H54 (cell line): ENCODE results near the gene HDAC4.

Source experiments
- DNase-seq: peaks from one replicate; pipeline ENCODE4 v3.0.0; 2011; ENCODE audit warnings: low spot score, mixed read lengths; ENCODE audit not compliant: insufficient read length
- FAIRE-seq: peaks from 3 replicates; lab custom pipeline; 2011; peaks lifted over from hg19 to GRCh38; lab: Jason Lieb, UNC
- POLR2A ChIP-seq: IDR thresholded peaks from 2 replicates; pipeline ENCODE4 v1.6.1; 2011; ENCODE audit warnings: low read depth, mild to moderate bottlenecking, low read length

HDAC4 gene

DNA sequence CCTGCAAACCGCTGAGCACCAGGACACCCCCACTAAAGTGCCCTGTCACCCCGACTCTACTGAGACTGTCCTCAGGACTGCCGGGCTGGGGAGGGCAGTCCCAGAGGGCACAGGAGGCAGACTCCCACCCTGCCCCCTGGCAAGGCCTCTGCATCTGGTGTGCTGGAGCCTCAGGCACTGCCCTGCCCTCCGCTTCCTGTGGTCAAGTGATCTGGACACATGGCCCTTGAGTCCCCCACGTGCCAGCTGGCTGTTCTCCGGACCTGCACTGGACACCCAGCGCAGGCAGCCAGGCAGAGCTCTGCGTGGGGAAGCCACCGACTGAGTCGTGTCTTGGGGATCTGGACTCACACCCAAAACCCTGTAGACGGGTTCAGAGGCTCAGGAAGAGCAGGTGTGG, 335.3 kb downstream of the HDAC4 start:
- TF ChIP-seq POLR2A: no peak
- no peak for FAIRE-seq

DNA sequence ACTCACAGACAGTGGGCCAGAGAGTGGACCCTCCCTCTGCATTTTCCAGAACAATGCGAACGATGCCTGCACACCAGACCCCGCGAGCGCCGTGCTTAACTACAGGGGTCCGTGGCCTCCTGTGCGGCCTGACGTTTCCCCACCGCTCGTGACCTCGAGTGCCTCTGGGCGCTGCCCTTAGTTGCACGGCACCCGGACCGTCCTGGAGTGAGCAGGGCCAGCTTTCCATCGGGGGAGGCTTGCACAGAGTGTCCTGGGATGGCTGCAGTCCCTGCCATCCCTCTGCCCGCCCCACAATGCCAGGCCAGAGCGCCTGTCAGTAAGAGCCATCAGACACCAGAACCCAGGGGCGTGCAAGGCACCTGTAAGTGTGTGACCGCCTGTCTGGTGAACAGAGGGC, 335.9 kb downstream of the HDAC4 start:
- no peak for TF ChIP-seq POLR2A
- FAIRE-seq: no peak
- no peak for DNase-seq

More for the DNA sequence above, 335.3 kb downstream of the HDAC4 start:
- DNase-seq: no peak

DNA sequence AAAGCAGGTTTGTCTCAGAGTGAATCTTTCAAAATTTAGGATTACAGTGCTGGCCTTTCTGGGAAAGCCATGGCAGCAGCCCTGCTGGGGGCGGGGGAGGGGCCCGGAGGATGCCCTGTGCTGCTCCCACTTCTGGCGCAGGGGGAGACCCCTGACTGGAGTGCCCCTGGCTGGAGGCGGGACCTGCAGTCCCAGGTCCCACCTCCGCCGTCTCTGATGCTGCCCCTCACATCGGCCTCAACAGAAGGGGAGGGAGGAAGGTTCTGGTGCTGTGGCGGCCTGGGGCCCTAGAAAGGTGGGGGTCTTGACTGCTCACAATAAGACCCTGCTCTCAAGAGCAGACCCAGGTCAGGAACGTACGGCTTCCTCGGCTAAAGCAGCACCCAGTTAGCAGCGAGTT, 336.6 kb downstream of the HDAC4 start:
- no peak for TF ChIP-seq POLR2A
- DNase-seq: no peak
- no peak for FAIRE-seq

DNA sequence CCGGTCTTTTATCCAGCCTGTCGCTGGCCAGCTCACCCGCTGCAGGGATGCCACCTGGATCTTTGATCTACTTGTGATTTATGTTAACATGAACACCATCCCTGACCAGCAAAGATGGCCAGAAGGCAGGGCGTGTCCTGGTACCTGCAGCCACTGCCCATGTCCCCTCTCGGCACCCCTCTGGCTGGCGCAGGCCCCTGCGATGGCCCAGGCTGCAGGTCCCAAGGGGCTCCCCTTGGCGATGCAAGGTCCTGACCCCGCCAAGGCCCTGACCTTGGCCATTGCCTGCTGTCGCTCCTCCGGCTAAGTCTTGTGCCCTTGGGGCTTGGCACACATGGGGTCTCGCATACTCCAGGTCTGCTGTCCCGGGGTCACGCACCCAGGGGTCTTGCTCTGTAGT, 338.1 kb downstream of the HDAC4 start:
- FAIRE-seq (no peak), DNase-seq (no peak)

DNA sequence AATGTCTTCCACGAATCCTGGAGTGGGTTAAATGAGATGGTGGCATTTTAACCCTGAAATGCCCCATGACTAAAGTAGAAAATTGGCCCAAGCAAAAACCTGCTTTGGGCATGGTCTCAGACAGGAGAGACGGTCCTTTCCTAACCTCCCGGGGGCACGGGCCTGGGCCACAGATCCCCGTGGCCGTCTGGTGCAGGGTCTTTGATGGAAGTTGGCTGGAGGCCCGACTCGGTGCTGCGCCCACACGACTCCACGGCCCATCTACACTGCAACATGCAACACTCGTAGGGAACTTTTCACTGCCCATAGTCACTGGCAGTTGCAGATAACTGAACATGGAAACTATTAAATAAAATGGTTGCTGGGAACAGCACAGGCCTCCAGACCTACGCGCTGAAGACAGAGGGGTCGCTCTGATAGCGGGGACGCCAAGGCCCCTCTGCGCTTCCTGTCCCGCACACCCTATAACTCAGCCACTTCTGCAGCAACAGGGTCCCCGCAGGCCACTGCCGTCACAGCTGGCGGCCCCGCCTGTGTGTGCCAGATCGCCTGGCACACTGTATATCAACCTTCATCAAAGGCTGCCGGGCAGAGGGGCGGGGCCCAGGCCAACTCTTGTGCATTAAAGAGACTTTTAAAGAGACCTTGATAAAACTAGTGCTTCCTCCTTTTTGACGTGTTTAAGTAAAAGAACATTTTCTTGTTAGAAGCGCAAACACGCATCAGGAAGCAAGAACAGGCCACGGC, 338.8 kb downstream of the HDAC4 start:
- TF ChIP-seq POLR2A: no peak
- FAIRE-seq (no peak), DNase-seq (no peak)

More for the DNA sequence above, 338.1 kb downstream of the HDAC4 start:
- TF ChIP-seq POLR2A: no peak

DNA sequence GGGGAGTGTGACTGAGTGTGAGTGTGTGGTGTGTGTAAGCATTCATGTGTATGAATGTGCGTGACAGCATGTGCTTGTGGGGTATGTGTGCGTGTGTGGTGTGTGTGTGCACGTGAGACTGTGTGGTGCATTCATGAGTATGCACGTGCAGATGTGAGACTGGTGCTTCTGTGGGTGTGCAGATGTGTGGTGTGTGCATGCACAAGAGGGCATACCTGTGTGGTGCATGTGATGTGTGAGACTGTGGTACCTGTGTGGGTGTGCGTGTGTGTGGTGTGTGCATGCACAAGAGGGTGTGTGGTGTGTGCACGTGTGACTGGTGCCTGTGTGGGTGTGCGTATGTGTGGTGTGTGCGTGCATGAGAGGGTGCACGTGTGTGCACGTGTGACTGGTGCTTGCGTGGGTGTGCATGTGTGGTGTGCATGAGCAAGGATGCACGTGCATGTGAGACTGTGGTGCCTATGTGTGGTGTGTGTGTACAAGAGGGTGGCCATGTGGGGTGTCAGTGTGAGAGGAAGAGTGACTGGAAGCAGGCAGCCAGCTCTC, 339.6 kb downstream of the HDAC4 start:
- DNase-seq (no peak), FAIRE-seq (no peak)
- TF ChIP-seq POLR2A: no peak

DNA sequence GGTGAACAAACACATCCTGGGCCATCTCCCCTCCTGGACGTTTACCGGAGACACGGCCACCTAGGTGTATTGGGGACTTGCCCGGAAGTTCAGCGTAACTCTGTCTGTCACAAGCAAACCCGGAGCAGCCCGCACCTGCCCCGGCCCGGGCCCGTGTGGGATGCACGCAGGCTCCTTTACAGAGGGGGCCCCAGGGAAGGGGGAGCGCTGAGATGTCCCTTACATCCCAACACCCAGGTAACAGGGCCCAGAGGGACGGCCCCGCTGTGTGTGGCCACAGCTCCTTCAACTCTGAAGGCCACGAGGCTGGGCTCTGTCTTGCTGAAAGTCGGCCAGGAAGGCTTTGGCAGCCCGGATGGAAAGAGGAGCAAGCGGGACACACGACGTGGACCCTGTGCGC, 340.1 kb downstream of the HDAC4 start:
- no peak for FAIRE-seq
- DNase-seq: no peak
- TF ChIP-seq POLR2A: no peak

DNA sequence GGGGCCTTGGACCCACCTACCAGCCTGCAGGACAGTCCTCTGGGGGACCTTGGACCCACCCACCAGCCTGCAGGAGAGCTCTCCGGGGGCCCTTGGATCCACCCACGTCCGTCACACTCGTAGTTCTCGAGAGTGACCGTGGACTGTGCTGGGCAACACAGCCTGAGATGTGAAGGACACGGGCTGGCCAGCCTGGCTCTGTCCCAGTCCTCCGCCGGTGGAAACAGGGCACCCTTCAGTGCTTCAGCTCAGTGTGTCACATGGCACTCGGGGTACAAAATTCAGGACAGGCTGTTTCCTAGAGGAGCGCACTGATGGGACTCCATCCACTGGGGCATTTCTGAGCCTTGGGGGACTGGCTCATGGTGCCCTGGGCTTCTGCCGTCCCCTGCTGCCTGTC, 341.0 kb downstream of the HDAC4 start:
- DNase-seq (no peak), FAIRE-seq (no peak)
- no peak for TF ChIP-seq POLR2A

DNA sequence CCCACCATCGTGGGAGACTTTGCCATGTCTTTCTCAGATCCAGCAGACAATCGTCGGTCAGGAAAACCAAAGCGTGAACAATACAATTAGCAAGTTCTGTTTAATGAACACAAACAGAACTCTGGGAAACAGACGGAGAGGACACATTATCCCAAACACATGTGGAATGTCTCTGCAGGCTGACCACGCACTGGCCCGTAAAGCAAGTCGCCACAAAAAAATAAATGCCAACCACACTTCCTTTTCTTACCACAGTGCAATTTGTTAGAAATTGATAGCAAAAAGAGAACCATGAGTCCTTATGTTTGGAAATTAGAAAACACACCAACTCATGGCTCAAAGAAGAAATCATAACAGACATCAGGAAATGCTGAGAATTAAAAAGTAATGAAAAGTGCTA, 342.1 kb downstream of the HDAC4 start:
- no peak for TF ChIP-seq POLR2A
- FAIRE-seq (no peak), DNase-seq (no peak)

DNA sequence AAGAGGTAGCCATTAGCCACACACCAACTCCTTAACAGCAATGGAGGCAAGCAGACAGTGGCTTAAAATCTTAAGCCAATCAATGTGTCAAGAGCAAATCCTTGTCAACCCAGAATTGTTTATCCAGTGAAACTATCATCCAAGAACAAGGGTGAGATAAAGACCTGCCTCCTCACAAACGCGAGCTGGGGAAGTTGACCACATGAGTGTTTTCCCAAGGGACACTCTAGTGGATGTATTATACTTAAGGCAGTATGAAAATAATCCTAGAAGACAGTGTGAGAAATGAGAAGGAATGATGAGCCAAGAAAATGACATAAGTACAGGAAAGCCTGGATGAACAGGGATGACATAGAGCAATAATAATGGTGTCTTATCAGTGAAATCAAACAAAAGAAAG, 343.3 kb downstream of the HDAC4 start:
- TF ChIP-seq POLR2A: no peak
- DNase-seq (no peak), FAIRE-seq (no peak)

DNA sequence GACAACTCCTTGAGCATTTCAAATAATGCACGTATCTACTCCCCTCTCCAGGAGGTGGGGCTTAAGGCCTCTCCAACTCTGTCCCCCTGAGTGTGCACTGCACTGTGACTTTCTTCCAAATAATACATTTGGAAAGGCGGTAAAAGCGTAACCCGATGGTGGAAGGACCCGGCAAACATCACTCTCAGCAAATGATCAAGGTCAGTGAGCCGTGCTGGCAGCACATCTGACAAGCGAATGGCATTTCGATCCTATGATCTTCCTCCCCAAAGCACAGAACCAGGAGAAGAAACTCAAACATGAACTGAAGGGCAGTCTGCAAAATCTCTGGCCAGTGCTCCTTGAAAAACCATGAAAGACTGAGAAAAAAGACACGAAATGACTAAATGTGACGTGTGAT, 344.2 kb downstream of the HDAC4 start:
- FAIRE-seq: no peak

DNA sequence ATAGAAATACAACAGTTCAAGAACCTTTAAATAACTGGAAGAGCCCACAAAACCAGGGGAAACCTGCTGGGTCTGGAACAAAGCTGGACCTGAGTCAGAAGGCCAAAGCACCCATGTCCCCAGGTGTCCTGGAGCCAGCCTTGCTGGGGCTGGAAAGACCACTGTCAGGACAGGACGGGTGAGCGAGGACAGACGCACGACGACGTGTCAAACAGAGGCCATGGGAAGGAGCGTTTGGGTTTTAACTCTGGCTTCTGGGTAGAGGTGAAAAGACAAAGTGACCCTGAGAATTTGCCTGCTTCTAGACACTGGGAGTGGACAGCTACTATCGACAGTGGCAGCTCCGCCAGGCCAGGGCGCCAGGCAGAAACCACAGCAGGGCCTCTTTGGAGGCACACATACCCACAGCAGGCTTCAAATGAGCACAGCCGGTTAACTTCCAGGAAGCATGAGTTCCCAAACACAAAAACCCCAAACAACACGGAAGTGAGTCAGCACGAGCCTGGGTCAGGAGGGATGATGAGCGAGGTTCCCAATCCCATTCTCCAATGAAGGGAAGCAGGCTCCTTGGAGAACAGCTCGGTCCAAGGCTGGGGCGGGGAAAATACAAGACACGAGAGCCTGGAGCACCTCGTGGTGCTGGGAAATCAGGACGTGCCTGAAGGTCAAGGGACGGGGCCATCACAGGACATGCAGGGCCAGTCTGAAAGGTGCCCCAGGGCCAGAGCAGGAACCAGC, 344.9 kb downstream of the HDAC4 start:
- FAIRE-seq (no peak), DNase-seq (peak; percentile 30)
- TF ChIP-seq POLR2A: no peak

More for the DNA sequence above, 344.2 kb downstream of the HDAC4 start:
- no peak for TF ChIP-seq POLR2A
- DNase-seq: no peak

DNA sequence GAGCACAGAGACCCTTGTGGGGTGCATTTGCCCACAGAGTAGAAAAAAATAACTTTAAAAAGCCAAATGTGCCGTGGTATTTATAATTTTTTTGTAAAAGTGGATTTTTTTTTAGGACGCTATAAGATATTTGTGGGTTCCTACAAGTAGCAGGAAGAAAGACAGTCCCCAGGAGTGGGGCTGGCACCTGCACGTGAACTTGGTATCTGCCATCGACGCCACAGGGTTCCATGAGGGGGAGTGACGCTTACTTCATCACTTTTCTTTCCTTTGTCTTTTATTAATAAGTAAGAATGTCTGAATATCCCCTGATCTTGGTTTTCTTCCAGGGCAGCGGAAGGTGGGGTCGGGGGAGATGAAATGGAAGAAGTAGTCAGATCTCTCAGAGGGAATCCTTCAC, 345.9 kb downstream of the HDAC4 start:
- no peak for FAIRE-seq
- no peak for TF ChIP-seq POLR2A
- no peak for DNase-seq

DNA sequence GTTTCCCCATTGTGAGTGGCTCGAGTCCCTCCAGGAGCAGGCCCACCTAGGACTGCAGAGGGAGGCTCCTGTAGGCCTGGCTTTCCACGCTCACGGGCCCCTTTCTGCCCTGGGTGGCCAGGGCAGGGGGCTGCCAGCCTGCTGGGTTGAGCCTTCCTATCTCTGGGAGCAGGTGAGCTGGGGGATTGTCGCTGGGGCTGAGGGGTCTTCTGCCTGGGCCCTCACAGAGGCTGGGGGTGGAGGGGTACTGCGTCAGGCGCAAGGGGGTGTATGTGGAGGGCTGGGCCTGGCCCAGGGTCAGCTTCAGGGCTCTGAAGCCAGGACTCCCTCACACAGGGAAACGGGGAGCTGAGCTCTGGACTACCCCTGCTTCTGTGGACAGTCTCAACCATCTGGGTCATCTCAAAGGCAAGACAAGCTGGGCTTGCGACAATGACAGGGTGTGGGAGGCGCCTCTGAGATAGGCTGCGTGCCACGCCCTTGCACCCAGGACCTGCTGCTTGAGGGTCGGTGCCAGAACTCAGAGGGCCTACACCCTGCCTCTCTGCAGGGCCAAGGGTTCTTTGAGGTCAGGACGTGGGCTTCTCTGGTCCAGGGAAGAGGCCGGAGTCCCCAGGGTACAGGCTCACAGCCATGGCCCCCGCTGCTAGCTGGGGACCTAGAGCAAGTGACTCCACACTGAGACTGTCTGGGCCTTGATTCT, 346.9 kb downstream of the HDAC4 start:
- TF ChIP-seq POLR2A: no peak
- DNase-seq (no peak), FAIRE-seq (no peak)
